K562 (cell line): Measurements from ENCODE around the gene DAGLB. TPM values are rescaled to one million over a fixed set of nuclear protein-coding genes. Genes with fewer than 3 reads are reported as not detected.

Experiments used
- CEBPB ChIP-seq: fragments of 450-650 bp; IDR thresholded peaks from 2 replicates; pipeline ENCODE4 v1.6.1; 2016; ENCODE audit warnings: missing genetic modification characterization, missing compliant biosample characterization
- E2F8 ChIP-seq: fragments of 450-650 bp; IDR thresholded peaks from 2 replicates; pipeline ENCODE4 v1.7.1; 2018; ENCODE audit warnings: mild to moderate bottlenecking, low read depth; ENCODE audit not compliant: partially characterized antibody
- ETS2 ChIP-seq: IDR thresholded peaks from 2 replicates; pipeline ENCODE4 v1.6.1; 2016; ENCODE audit warnings: borderline replicate concordance, missing genetic modification characterization, mild to moderate bottlenecking, moderate library complexity, missing compliant biosample characterization; ENCODE audit not compliant: poor library complexity, severe bottlenecking
- FOXM1 ChIP-seq, 2 experiments: fragments of 450-650 bp in 1 of 2; sonication (generic) in 1 of 2; formaldehyde crosslinking in 1 of 2; IDR thresholded peaks; 2 replicates each; pipeline versions ENCODE4 v1.6.1 to v1.9.0; 2017 to 2022; ENCODE audit warnings: low read depth in 2 of 2, mild to moderate bottlenecking in 2 of 2, missing genetic modification reagents in 1 of 2, moderate library complexity in 1 of 2
- HCFC1 ChIP-seq: IDR thresholded peaks from 2 replicates; pipeline ENCODE4 v1.6.1; 2012; ENCODE audit warnings: low read depth, low read length, improper control_type of control experiment
- NONO ChIP-seq, 2 experiments: fragments of 200-400 bp in 1 of 2; fragments of 450-650 bp in 1 of 2; formaldehyde crosslinking in 1 of 2; IDR thresholded peaks; 2 replicates each; pipeline ENCODE4 v1.6.1; 2017; ENCODE audit warnings: low read depth in 2 of 2, mild to moderate bottlenecking in 2 of 2, moderate library complexity in 2 of 2, low read length in 1 of 2
- SREBF2 ChIP-seq: sonication (generic); formaldehyde crosslinking; IDR thresholded peaks from 2 replicates; pipeline ENCODE4 v1.4.0; 2020; ENCODE audit warnings: mild to moderate bottlenecking, missing genetic modification reagents
- VEZF1 ChIP-seq: fragments of 200-800 bp; sonication (Bioruptor generic); IDR thresholded peaks from 2 replicates; pipeline ENCODE4 v1.6.1; 2017; ENCODE audit warnings: missing genetic modification characterization, missing compliant biosample characterization
- ZBTB43 ChIP-seq: sonication (generic); formaldehyde crosslinking; IDR thresholded peaks from 2 replicates; pipeline ENCODE4 v1.8.0; 2023; ENCODE audit warnings: mild to moderate bottlenecking, missing genetic modification reagents
- ZBTB49 ChIP-seq: sonication (generic); formaldehyde crosslinking; IDR thresholded peaks from 2 replicates; pipeline ENCODE4 v1.8.0; 2022; ENCODE audit warnings: missing genetic modification reagents, mild to moderate bottlenecking, borderline replicate concordance
- ZNF282 ChIP-seq: sonication (generic); formaldehyde crosslinking; IDR thresholded peaks from 2 replicates; pipeline ENCODE4 v1.8.1; 2023; ENCODE audit warnings: missing genetic modification reagents
- ZNF41 ChIP-seq: fragments of 250-450 bp; sonication (Bioruptor Pico); conservative IDR thresholded peaks from 2 replicates; pipeline ENCODE4 v1.4.0; 2020; ENCODE audit warnings: mild to moderate bottlenecking
- ZNF707 ChIP-seq: fragments of 250-450 bp; sonication (Bioruptor Pico); conservative IDR thresholded peaks from 2 replicates; pipeline ENCODE4 v1.8.0; 2022; ENCODE audit warnings: inconsistent platforms, mild to moderate bottlenecking, moderate library complexity
- polyA plus RNA-seq, 8 experiments: library from polyadenylated mRNA; depleted of rRNA in 4 of 8; stranded (reverse) in 5 of 8; unstranded in 3 of 8; fragments of >200 nt; fragmentation: Nextera tagmentation in 2 of 8; fragmentation: Illumina TruSeq in 1 of 8; extraction: Ambion mirVana in 2 of 8; extraction: Trizol in 1 of 8; gene quantifications; 2 replicates each; pipeline versions ENCODE4 v1.2.1 to v1.2.3, GENCODE V29; 2011 to 2014; ENCODE audit warnings: inconsistent platforms in 1 of 8, missing spikeins in 1 of 8
- total RNA-seq, 7 experiments: library from RNA; depleted of rRNA in 6 of 7; stranded (reverse); fragments of >200 nt in 6 of 7; fragmentation: Illumina TruSeq in 2 of 7; extraction: Trizol in 2 of 7; gene quantifications; 2 replicates each; pipeline versions ENCODE4 v1.2.1 to v1.2.3, GENCODE V29; 2011 to 2021; ENCODE audit warnings: low replicate concordance in 1 of 7

Gene DAGLB
- total and polyA plus RNA-seq, 9 of the 15 experiments (the other 6 are each of a cell fraction or from before 2014, with no cell fraction given): 0.92 to 16.4 (median 9.3) TPM

- TF ChIP-seq E2F8 (no peak), ZNF41 (CRISPR knock-in tag) (no peak), ZBTB49 (CRISPR knock-in tag) (no peak), ZNF282 (CRISPR knock-in tag) (no peak), ZNF707 (CRISPR knock-in tag) (no peak), NONO (IDR thresholded peaks at IDR 0.05; ENCODE audit: low read depth in 2 of 2, low read length in 1 of 2) (peak in 1 of 2 experiments; percentile 34; a peak in 1 of 4 replicates), CEBPB (no peak), ETS2 (tag) (no peak), FOXM1 (IDR thresholded peaks at IDR 0.05; ENCODE audit: low read depth) (no peak), FOXM1 (CRISPR knock-in tag; IDR thresholded peaks at IDR 0.05; ENCODE audit: low read depth) (no peak), HCFC1 (0 out of 2 replicates have a peak, but pooled peaks have one; percentile 9), SREBF2 (CRISPR knock-in tag) (no peak), ZBTB43 (CRISPR knock-in tag) (no peak), VEZF1 (CRISPR knock-in tag) (peak; percentile 78)
Observed at GRCh38 chr7:6435486-6436384, 12.0 kb downstream of the DAGLB start (continued).
